Neural progenitor cell (in vitro differentiated cells): Measurements from ENCODE around the gene TFCP2L1. TPM values are rescaled to one million over a fixed set of nuclear protein-coding genes. Genes with fewer than 3 reads are reported as not detected.

ENCODE experiments used
- DNase-seq: peaks from one replicate; pipeline ENCODE4 v3.0.0-alpha.2; 2016; ENCODE audit warnings: low spot score
- H2AFZ ChIP-seq: fragments of 200-600 bp; sonication (generic); replicated peaks from 2 replicates; pipeline ENCODE4 v1.6.1; 2016; ENCODE audit warnings: antibody characterized with exemption
- H3F3A ChIP-seq: fragments of 200-600 bp; sonication (generic); 2 replicates; pipeline ENCODE4 v1.6.1; 2016; ENCODE audit warnings: antibody characterized with exemption, low read depth
- H3K27ac ChIP-seq: fragments of 200-600 bp; sonication (generic); 2 replicates; pipeline ENCODE4 v1.5.1; 2016; ENCODE audit warnings: mild to moderate bottlenecking
- H3K27me3 ChIP-seq: fragments of 200-600 bp; sonication (generic); 2 replicates; pipeline ENCODE4 v1.6.1; 2016; ENCODE audit warnings: mild to moderate bottlenecking, moderate library complexity
- H3K36me3 ChIP-seq: fragments of 200-600 bp; sonication (generic); 2 replicates; pipeline ENCODE4 v1.5.1; 2016
- H3K4me1 ChIP-seq: fragments of 200-600 bp; sonication (generic); 2 replicates; pipeline ENCODE4 v1.6.1; 2016; ENCODE audit warnings: mixed run types
- H3K4me2 ChIP-seq: fragments of 200-600 bp; sonication (generic); 2 replicates; pipeline ENCODE4 v1.6.1; 2016
- H3K4me3 ChIP-seq: fragments of 200-600 bp; sonication (generic); 2 replicates; pipeline ENCODE4 v1.5.1; 2016
- H3K79me2 ChIP-seq: fragments of 200-600 bp; sonication (generic); 2 replicates; pipeline ENCODE4 v1.6.1; 2016; ENCODE audit warnings: low read depth
- H3K9ac ChIP-seq: fragments of 200-600 bp; sonication (generic); 2 replicates; pipeline ENCODE4 v1.6.1; 2016
- H3K9me3 ChIP-seq: fragments of 200-600 bp; sonication (generic); 2 replicates; pipeline ENCODE4 v1.5.1; 2016; ENCODE audit warnings: low read depth
- H4K20me1 ChIP-seq: fragments of 200-600 bp; sonication (generic); 2 replicates; pipeline ENCODE4 v1.6.1; 2016; ENCODE audit warnings: low read depth
- H3K27ac Mint-ChIP-seq: 3 replicates; pipeline ENCODE4 v1.8.0; 2021; ENCODE audit warnings: mixed read lengths
- H3K27me3 Mint-ChIP-seq: 2 replicates; pipeline ENCODE4 v1.8.0; 2022; ENCODE audit warnings: low read depth, mild to moderate bottlenecking, inconsistent platforms, moderate library complexity, mixed read lengths; ENCODE audit not compliant: insufficient read depth
- H3K36me3 Mint-ChIP-seq: 3 replicates; pipeline ENCODE4 v1.8.0; 2021; ENCODE audit warnings: mixed read lengths
- H3K4me1 Mint-ChIP-seq: 3 replicates; pipeline ENCODE4 v1.8.0; 2021; ENCODE audit warnings: mixed read lengths
- H3K4me3 Mint-ChIP-seq: 3 replicates; pipeline ENCODE4 v1.8.0; 2021; ENCODE audit warnings: mild to moderate bottlenecking, moderate library complexity, mixed read lengths
- H3K9me3 Mint-ChIP-seq: 3 replicates; pipeline ENCODE4 v1.8.0; 2020; ENCODE audit warnings: mixed read lengths
- CTCF ChIP-seq: fragments of 200-600 bp; sonication (generic); IDR thresholded peaks from 2 replicates; pipeline ENCODE4 v1.5.1; 2017; ENCODE audit warnings: antibody characterized with exemption, mild to moderate bottlenecking
- EZH2 ChIP-seq: fragments of 200-600 bp; sonication (generic); IDR thresholded peaks from 2 replicates; pipeline ENCODE4 v1.6.1; 2017; ENCODE audit warnings: antibody characterized with exemption, mild to moderate bottlenecking, moderate library complexity
- EZH2phosphoT487 ChIP-seq: fragments of 200-600 bp; sonication (generic); IDR thresholded peaks from 2 replicates; pipeline ENCODE4 v1.6.1; 2017; ENCODE audit warnings: antibody characterized with exemption
- total RNA-seq: library from RNA; depleted of rRNA; stranded (reverse); fragments of >200 nt; gene quantifications from 2 replicates; pipeline ENCODE4 v1.2.3, GENCODE V29; 2015; ENCODE audit warnings: low replicate concordance

TFCP2L1 gene
- total RNA-seq, 1 donor from 2014 or later = 0.04 TPM

DNA sequence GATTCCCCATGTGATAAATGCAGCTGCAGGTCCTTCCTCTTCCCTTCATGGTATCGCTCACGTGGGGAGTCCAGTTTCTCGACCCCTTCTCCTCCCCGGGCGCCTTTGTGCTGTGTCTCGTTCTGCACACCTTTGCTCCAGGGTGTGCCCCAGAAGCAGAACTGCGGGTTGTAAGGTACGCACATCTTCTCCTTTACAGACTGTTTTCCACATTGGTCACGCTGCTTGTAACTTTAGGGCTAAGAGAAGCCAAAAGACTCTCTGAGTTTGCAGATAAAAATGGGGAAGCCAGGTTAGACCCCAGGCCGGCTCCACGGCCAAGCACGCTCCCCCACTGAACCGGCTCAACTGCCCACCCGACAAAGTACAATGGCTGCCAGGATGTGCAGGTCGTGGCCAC lies 45.9 kb upstream of the TFCP2L1 start:
- Histone ChIP-seq H3K4me2 (no peak overlapping the region), H3K4me3 (no peak overlapping the region), H3K27me3 (no peaks in the 10 kb centered on the region), H3K27ac (no peak overlapping the region), H3K9me3 (no peaks in the 10 kb centered on the region), H2AFZ (no peak overlapping the region), H3K36me3 (no peaks in the 10 kb centered on the region), H3F3A (no peaks in the 10 kb centered on the region), H3K9ac (no peak overlapping the region), H3K4me1 (peaks cover 7% of the 10 kb centered on the region), H3K79me2 (no peaks in the 10 kb centered on the region), H4K20me1 (no peaks in the 10 kb centered on the region)
- TF ChIP-seq EZH2 = no peak
- TF ChIP-seq CTCF = no peak
- TF ChIP-seq EZH2phosphoT487 = no peak
- peaks cover 12% of the 10 kb centered on the region for H3K4me1 Mint-ChIP-seq
- no peaks in the 10 kb centered on the region for H3K36me3 Mint-ChIP-seq
- H3K9me3 Mint-ChIP-seq = no peaks in the 10 kb centered on the region
- no peak overlapping the region for H3K4me3 Mint-ChIP-seq
- peaks cover 5% of the 10 kb centered on the region for H3K27me3 Mint-ChIP-seq
- no peak for DNase-seq
- no peak overlapping the region for H3K27ac Mint-ChIP-seq

GRCh38 chr2:121329786-121330185 lies 44.8 kb upstream of the TFCP2L1 start:
- Histone ChIP-seq H3K27me3 (no peaks in the 10 kb centered on the region), H3K9me3 (no peaks in the 10 kb centered on the region), H3K4me1 (peaks cover under 1% of the 10 kb centered on the region), H3K79me2 (no peaks in the 10 kb centered on the region), H3K4me2 (no peak overlapping the region), H3K36me3 (no peaks in the 10 kb centered on the region), H3K27ac (no peak overlapping the region), H2AFZ (no peak overlapping the region), H3K9ac (no peak overlapping the region), H3F3A (no peaks in the 10 kb centered on the region), H4K20me1 (no peaks in the 10 kb centered on the region), H3K4me3 (no peak overlapping the region)
- peaks cover 5% of the 10 kb centered on the region for H3K27me3 Mint-ChIP-seq
- DNase-seq = no peak
- H3K4me1 Mint-ChIP-seq = peaks cover 5% of the 10 kb centered on the region
- H3K9me3 Mint-ChIP-seq = no peaks in the 10 kb centered on the region
- no peaks in the 10 kb centered on the region for H3K36me3 Mint-ChIP-seq
- no peak overlapping the region for H3K4me3 Mint-ChIP-seq
- no peak overlapping the region for H3K27ac Mint-ChIP-seq
- TF ChIP-seq CTCF (no peak), EZH2 (no peak), EZH2phosphoT487 (no peak)

- H3K9ac ChIP-seq = no peak overlapping the region
- H4K20me1 ChIP-seq = no peaks in the 10 kb centered on the region
- H3K9me3 ChIP-seq = no peaks in the 10 kb centered on the region
- peaks cover 2% of the 10 kb centered on the region for H3K27me3 Mint-ChIP-seq
- H3K27ac ChIP-seq = no peak overlapping the region
- no peaks in the 10 kb centered on the region for H3K4me1 ChIP-seq
- no peaks in the 10 kb centered on the region for H3K27me3 ChIP-seq
- no peak overlapping the region for H2AFZ ChIP-seq
- no peaks in the 10 kb centered on the region for H3F3A ChIP-seq
- H3K27ac Mint-ChIP-seq = no peak overlapping the region
- no peak for DNase-seq
- H3K4me1 Mint-ChIP-seq = no peaks in the 10 kb centered on the region
- H3K79me2 ChIP-seq = no peaks in the 10 kb centered on the region
- H3K4me2 ChIP-seq = no peak overlapping the region
- H3K36me3 ChIP-seq = no peaks in the 10 kb centered on the region
- H3K36me3 Mint-ChIP-seq = no peaks in the 10 kb centered on the region
- no peaks in the 10 kb centered on the region for H3K9me3 Mint-ChIP-seq
- H3K4me3 Mint-ChIP-seq = no peak overlapping the region
- TF ChIP-seq CTCF (no peak), EZH2 (no peak), EZH2phosphoT487 (no peak)
- no peak overlapping the region for H3K4me3 ChIP-seq
These were observed 41.6 kb upstream of the TFCP2L1 start for GRCh38 chr2:121326628-121327027.
